Measurements from ENCODE around the gene KCNG2.
"Not testable (repeated sequence)": the region's sequence is repeated elsewhere in the genome, so short reads cannot be mapped to it uniquely, and the experiment has no call there.

The KCNG2 gene, protein sequence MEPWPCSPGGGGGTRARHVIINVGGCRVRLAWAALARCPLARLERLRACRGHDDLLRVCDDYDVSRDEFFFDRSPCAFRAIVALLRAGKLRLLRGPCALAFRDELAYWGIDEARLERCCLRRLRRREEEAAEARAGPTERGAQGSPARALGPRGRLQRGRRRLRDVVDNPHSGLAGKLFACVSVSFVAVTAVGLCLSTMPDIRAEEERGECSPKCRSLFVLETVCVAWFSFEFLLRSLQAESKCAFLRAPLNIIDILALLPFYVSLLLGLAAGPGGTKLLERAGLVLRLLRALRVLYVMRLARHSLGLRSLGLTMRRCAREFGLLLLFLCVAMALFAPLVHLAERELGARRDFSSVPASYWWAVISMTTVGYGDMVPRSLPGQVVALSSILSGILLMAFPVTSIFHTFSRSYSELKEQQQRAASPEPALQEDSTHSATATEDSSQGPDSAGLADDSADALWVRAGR

DNA sequence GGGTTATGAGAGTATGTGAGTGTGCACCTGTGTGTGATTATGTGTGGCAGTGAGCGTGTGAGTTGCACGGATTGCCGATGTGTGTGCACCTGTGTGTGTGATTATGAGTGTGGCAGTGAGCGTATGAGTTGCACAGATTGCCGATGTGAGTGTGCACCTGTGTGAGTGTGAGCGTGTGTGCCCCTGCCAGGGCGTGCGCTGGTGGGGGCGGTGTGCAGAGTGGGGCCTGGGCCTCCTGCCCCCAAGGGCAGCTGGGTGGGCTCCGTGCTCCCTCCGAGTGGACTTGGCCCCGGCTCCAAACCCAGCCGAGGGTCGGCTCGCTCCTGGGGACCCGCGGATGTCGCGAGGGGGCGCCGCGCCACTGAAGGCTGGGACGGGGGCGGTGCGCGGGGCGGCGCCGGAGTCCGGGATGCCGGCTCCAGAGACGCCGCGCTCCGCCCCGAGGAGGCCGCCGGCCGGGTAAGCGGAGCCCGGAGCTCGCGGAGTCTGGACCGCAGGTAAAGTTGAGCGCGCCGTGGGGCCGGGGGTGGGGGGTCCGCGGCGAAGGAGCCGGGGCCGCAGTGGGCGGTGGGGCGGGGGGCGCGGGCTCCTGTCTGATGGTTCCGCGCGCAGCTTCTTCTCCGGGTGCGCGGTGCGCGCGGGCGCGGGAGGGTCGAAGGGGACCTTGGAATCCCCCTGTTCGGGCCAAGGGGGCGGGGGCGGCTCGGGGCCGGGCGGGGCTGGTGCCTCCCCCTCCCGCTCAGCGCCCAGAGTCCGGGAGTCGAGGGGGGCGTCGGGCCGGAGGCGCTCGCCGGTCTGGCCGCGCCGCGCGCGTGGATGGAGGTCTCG, at the start of gene KCNG2:
TSS of gene KCNG2 (plus strand) at position 421 of the 828 bp plus-strand sequence. CDS start 65,730 bp downstream, outside the sequence.
- DNase-seq (ENCODE audit: low read depth) = peak; percentile 25

DNA sequence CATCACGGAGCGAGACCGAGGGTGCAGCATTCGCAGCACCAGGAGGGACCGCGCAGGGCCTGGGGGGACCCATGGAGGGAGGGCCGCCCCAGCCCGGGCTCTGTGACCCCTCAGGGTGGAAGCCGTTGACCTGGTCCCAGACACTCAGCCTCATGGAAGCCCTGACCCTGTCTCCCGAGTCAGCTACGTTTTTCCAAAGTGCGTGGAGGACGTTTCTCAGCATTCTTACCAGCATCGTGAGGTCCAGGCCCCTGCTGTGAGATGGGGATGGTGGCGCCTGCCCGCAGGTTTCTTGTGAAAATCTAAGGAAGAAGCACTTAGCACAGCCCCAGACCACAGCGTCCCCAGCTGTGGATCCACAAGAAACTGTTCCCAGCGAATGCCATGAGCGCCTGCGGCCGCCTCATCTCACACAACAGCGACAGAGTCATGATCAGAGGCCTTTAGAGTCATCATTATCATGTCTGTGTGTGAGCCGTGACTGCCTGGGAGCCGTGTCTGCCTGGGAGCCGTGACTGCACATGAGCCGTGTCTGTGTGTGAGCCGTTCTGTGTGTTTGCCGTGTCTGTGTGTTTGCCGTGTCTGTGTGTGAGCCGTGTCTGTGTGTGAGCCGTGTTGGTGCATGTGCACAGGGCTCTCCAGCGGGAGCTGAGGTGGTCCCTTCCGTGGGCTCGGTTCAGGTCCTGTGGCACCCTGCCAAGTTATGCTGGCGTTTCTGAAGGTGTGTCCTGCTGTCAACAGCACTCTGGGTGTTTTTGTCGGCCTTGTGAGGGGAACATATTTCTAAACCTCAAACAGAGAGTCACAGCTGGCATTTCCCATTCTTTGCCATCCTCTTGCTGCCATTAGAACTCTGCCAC, 49.2 kb upstream of the KCNG2 start:
- DNase-seq (ENCODE audit: low read depth) = no peak

DNA sequence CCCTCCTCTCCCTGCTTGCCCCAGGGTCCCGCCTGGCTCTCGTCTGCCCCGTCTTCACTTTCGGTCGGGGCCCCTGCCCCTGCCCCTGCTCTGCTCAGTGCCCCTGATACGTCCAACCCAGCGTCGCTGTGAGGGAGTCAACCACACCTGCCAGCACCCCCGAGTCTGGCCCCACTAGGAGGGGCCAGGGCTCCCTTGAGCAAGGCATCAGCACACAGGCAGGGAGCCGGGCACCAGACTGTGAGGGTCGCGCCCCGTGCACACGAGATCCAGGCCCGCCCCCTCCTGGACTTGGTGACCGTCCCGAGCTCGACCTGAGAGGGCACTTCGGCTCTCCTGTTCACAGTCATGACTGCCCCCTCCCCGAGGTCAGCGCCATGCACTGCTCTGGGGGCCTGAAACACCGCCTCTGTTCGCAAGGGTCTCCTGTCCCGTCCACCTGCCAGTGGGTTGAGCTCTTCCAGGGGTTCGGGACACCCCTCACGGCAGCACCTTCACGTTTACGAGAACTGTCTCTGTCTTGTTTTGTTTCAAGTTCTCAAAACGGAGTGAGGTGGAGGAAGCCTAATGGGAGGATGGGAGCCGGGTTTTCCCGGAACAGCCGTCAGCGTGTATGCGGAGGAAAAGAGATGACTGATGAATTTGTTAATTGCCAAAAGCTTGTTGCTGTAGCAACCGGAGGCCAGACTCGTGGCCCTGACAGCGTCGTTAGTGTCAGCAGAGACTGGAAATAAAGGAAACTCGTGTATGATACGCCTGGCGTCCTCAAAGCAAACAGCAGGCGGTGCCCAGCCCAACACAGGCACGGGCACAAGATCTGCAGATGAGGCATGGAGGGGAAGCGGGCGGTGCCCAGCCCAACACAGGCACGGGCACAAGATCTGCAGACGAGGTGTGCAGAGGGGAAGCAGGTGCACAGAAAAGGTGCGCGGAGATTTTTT, 48.2 kb upstream of the KCNG2 start:
- DNase-seq (ENCODE audit: low read depth) = no peak

DNA sequence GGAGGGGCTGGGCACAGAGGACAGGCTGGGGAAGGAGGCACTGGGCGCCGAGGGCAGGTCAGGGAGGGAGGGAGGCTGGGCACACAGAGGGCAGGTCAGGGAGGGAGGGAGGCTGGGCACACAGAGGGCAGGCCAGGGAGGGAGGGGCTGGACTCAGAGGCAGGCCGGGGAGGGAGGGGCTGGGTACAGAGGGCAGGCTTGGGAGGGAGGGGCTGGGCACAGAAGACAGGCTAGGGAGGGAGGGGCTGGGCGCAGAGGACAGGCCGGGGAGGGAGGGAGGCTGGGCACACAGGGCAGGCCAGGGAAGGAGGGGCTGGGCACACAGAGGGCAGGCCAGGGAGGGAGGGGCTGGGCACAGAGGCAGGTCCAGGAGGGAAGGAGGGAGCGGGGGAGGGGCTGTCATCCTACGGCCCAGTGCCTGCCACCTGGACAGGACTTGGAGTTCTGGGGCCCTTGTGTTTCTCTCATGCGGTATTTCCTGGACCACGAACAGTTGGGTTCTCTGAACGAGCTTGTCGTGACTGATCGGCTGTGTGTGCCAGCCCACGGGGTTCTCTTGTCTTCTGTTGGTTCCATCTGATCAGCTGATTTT, 46.7 kb upstream of the KCNG2 start:
- no peak for DNase-seq (ENCODE audit: low read depth)

DNA sequence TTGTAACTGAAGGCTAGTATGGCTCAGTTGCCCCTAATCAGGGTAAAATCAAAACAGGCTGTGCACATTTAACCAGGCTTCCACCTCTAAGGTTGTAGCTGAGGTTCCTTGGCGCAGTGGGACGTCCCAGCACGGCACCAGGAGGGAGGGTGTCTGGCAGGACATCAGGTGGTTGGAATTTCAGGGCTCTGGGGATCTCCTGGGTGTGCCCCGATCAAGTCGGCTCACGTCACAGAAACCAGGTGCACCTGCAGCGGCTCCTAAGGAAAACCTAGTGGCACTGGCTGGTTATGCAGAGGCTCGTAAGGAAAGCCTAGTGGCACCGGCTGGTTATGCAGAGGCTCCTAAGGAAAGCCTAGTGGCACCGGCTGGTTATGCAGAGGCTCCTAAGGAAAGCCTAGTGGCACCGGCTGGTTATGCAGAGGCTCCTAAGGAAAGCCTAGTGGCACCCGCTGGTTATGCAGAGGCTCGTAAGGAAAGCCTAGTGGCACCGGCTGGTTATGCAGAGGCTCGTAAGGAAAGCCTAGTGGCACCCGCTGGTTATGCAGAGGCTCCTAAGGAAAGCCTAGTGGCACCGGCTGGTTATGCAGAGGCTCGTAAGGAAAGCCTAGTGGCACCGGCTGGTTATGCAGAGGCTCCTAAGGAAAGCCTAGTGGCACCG, 45.7 kb upstream of the KCNG2 start:
- not testable (repeated sequence) for DNase-seq (ENCODE audit: low read depth)

DNA sequence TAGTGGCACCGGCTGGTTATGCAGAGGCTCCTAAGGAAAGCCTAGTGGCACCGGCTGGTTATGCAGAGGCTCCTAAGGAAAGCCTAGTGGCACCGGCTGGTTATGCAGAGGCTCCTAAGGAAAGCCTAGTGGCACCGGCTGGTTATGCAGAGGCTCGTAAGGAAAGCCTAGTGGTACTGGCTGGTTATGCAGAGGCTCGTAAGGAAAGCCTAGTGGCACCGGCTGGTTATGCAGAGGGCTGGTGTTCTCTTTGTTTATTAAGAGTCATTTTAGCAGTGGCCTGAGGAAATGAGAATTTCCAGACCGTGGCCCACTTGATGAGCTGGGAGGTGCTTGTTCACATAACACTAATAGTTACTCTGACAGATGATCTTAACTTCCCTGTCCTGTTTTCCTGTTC, 44.8 kb upstream of the KCNG2 start:
- not testable (repeated sequence) for DNase-seq (ENCODE audit: low read depth)

DNA sequence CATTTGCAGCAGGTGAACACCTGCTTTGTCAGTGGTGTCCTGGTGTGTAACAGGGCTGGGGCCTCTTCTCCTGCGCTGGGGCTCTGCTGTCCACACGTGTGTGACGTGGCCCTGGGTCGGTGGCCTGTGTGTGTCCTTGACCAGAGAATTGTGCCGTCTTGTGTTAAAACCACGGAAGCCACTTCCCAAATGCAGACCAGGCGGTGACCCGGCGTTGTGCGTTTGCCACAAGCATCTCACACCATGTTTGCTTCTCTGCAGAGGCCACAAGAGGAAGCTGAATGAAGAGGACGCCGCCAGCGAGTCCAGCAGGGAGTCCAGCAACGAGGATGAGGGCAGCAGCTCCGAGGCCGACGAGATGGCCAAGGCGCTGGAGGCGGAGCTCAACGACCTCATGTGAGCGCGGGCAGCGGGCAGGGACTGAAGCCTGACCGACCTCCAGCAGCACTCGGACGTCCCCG, 44.3 kb upstream of the KCNG2 start:
- DNase-seq (ENCODE audit: low read depth) = no peak

DNA sequence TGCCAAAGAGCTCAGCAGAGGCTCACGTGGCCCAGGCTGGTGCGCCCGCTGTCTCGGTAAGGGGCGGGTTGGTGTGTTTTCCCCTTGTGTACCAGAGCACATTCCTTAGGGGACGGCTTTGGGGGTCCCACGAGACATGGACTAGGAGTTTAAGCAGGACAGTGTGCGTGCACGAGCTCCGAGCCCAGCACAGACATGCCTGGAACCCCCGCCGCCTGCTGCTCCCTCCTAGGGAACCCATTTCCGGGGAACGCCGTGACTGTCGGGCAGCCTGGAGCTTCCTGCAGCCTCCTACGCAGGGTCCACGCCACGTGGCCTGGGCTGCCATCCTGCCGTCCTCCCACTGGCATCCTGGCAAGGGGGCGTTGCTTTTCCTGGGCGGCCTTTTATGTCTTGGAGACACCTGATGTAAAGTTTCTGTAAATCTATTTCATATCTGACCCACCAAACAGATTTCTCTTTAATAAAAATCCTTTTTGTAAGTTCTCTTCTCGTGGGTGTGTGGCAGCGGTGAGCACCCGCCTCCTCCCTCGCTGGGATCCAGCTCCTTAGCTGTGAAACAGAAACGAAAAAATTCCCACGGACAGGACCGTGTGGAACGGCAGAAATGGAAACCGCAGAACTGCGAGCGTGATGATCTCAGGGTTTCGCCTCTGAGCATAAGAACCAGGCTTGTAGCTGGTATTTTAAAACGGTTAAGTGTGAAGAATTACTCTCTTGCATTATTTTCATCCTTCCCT, 43.5 kb upstream of the KCNG2 start:
- DNase-seq (ENCODE audit: low read depth) = no peak

DNA sequence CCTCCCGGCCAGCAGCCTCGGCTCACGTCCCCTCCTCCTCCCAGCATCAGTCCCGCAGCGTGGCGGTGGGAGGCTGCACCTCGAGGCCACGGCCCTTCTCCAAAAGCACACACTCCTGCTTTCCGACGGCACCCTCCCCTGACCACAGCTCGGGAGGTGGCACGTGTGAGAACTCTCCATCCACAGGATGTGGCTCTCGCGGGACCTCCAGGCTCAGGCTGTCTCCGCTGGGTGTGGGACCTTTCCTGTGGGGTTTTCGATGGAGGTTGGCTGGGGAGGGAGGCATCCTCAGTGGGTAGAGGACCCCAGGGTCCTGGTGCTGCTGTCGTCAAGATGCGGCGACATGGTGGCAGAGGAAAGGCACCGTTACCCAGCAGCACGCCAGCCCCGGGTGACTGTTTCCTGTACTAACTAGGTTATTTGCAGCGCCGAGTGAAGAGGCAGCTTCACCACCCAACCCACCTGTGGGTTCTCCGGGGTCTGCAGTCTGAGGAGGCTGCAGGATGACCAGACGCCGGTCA, 42.8 kb upstream of the KCNG2 start:
- DNase-seq (ENCODE audit: low read depth) = no peak

DNA sequence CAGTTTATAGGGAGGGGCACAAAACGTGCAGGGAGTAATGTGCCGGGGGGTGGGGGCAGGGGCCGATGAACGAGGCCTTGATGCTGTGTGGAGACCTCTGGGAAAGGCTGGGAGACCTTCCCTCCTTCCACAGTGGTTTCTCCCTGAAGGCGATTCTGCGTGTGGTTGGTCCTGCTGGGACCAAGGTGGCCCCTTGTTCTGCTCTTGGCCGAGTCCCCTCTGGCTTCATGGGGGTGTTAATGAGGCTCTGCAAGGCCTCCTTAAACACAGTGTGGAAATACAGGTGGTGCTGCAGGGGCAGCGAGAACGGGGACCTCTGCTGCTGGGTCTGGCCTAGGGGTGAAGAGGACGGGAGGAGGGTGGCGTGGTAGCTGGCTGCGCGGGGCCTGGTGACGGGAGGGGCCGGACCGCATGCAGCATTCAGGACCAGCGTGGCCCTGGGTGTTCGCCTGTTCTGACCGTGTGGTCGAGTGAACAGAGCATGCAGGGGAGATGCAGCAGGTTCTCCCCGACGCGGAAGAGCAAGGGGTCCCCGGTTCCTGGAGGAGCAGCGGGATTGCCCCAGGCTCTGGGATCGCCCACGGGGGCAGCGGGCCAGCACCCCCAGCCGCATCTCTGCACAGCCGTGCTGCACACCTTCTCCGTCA, 42.1 kb upstream of the KCNG2 start:
- DNase-seq (ENCODE audit: low read depth) = no peak

DNA sequence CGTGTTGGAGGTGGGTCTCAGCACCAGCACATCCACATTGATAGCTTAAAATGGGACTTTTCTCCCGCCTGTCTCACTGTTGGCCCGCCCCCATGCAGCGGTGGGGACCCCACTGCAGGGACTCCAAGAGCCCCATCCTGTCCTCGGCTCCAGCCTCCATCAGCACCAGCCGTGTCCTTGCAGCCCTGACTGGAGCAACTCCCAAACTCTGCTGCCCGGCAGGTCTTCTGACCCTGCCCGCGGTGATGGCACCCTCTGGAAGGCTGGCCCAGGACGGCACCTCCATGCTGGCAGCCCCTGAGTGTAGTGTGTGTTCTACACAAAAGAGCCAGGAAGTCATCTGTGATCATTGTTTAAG, 41.6 kb upstream of the KCNG2 start:
- no peak for DNase-seq (ENCODE audit: low read depth)

DNA sequence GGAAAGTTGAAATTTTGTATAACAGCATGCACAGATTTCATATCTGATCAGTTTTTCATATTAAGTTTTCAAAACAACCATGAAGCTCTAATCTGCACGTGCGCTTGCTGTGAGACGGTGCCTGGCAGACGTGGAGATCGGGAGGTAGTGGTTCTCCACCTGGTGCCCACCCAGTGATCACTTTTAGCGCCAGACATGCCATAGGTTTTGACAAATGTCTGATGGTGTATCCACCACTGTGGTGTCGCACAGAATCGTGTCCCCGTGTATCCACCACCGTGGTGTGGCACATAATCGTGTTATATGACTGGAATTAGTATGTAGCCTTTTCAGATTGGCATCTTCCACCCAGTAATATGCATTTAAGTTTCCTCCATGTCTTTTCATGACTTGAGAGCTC, 40.9 kb upstream of the KCNG2 start:
- DNase-seq (ENCODE audit: low read depth) = no peak

DNA sequence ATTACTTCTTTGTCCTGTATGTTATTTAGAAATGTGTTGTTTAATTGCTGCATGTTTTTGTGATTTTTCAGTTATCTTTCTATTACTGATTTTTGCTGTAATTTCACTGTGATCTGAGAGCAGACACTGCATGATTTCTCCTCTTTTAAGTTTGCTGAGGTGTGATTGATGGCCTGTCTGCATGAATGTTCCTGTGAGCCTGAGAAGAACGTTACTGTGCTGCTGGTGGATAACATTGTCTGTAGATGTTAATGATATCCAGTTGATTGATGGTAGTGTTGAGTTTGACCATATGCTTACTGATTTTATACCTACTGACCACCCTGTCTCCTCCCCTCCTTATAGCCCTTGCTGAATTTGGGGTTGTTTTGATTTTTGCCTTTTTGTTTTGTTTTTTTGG, 37.4 kb upstream of the KCNG2 start:
- DNase-seq (ENCODE audit: low read depth) = no peak

DNA sequence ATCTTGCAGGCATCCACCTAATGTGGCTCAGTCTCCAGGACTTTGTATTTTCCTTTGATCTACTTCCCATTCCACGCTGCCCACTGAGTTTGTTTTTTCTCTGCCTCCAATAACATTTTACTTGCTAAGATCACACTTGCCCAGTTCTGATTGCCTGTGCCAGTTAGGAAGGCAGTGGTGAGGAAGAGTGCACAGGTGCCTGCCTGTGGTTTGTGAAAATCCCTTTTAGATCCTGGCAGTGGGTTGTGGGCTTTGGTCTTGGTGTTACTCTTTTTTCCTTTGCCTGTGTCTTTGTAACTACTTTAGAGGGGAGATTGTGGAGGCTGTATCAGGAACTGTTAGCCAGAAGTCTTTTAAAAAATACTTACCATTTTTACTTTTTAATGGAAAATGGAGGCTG, 36.9 kb upstream of the KCNG2 start:
- DNase-seq (ENCODE audit: low read depth) = no peak

DNA sequence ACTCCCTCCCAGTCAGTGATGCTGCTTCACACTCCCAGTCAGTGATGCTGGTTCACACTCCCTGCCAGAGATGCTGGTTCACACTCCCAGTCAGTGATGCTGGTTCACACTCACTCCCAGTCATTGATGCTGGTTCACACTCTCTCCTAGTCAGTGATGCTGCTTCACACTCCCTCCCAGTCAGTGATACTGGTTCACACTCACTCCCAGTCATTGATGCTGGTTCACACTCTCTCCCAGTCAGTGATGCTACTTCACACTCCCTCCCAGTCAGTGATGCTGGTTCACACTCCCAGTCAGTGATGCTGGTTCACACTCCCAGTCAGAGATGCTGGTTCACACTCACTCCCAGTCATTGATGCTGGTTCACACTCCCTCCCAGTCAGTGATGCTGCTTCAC, 34.3 kb upstream of the KCNG2 start:
- DNase-seq (ENCODE audit: low read depth) = no peak

DNA sequence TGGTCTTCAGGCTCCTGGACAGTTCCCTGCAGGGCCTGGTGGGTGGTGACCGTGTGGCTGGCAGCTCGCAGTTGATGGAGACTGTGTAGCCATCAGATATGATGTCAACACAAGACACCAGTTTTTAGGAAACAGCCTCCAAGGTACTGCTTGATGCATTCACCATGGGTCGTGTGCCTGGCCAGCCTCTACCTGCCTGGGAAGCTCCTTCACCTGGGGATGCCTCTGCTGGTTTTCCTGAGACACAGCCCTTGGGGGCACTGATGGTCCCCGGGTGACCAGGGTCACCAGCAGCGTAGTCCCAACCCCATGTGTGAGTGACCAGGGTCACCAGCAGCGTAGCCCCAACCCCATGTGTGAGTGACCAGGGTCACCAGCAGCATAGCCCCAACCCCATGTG, 33.6 kb upstream of the KCNG2 start:
- DNase-seq (ENCODE audit: low read depth) = no peak

DNA sequence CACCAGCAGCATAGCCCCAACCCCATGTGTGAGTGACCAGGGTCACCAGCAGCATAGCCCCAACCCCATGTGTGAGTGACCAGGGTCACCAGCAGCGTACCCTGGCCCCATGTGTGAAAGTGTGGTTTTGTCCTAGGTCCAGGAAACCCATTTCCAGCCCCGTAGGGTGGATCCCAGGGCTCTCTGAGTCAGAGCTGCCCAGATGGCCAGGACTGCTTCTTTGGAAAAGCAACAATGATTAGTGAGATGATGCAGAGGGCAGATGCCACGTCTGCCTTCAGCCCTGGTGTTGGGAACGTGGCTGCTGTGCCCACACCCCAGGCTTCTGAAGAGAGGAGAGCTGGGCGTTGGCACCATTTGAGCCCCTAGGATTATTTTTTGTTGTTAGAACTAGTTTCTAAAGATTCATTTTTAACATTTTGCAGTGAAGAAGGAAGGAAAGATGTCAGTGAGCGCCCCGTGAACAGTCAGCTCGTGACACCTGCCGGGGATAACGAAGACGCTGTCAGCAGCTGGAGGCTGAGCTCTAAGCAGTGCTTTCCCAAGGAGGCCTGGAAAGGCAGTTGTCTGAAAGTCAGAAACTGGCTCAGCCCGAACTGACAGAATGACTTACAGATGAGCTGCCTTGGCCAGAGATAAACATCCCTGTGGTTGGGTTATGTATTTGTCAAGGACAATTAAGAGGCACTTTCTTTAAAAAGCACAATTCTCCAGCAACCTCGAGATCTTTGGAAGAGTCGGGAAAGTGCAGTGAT, 32.1 kb upstream of the KCNG2 start:
- no peak for DNase-seq (ENCODE audit: low read depth)

DNA sequence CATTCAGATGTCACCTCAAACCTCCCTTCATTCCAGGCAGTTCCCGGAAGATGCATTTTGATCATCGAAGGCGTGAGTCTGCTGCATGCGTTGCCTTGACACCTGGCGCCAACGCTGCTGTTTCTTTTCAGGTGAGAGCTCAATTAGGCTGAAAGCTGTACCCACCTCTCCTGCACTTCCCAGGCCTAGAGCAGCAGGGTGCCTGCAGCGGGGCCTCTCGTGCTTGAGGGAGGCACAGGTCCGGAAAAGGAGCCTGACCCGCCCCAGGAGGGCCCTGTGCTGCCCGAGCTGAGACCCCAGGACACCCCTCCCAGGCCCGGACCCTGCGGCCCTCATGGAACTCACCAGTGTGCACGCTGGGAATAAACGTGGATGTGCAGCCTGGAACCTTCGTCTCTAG, 31.4 kb upstream of the KCNG2 start:
- DNase-seq (ENCODE audit: low read depth) = no peak

Measured in activated T-cell treated with anti-CD3 and anti-CD28 coated beads for 48 hours (primary cell).